HEK293T (cell line): ENCODE measurements around the gene ZNF627.

ENCODE experiments used
- BHLHE40 ChIP-seq: fragments of 450-650 bp; IDR thresholded peaks from 2 replicates; pipeline ENCODE4 v1.6.1; 2016; ENCODE audit warnings: mild to moderate bottlenecking, moderate library complexity, borderline replicate concordance
- CTBP1 ChIP-seq: fragments of 450-650 bp; IDR thresholded peaks from 2 replicates; pipeline ENCODE4 v1.6.1; 2016; ENCODE audit warnings: borderline replicate concordance
- FOXK2 ChIP-seq: fragments of 450-650 bp; IDR thresholded peaks from 2 replicates; pipeline ENCODE4 v1.6.1; 2016; ENCODE audit warnings: mild to moderate bottlenecking
- FOXM1 ChIP-seq: fragments of 450-650 bp; IDR thresholded peaks from 2 replicates; pipeline ENCODE4 v1.6.1; 2017; ENCODE audit warnings: mild to moderate bottlenecking, borderline replicate concordance
- HDGF ChIP-seq: fragments of 450-650 bp; IDR thresholded peaks from 2 replicates; pipeline ENCODE4 v1.6.1; 2017; ENCODE audit warnings: antibody characterized with exemption, borderline replicate concordance
- LEF1 ChIP-seq: fragments of 450-650 bp; IDR thresholded peaks from 2 replicates; pipeline ENCODE4 v1.6.1; 2017; ENCODE audit warnings: mild to moderate bottlenecking, borderline replicate concordance
- NFRKB ChIP-seq: fragments of 450-650 bp; IDR thresholded peaks from 2 replicates; pipeline ENCODE4 v1.6.1; 2016; ENCODE audit warnings: mild to moderate bottlenecking, moderate library complexity
- SP1 ChIP-seq: fragments of 450-650 bp; IDR thresholded peaks from 2 replicates; pipeline ENCODE4 v1.6.1; 2017
- TARDBP ChIP-seq: fragments of 450-650 bp; IDR thresholded peaks from 2 replicates; pipeline ENCODE4 v1.6.1; 2016
- ZNF384 ChIP-seq: fragments of 450-650 bp; IDR thresholded peaks from 2 replicates; pipeline ENCODE4 v1.6.1; 2016

DNA sequence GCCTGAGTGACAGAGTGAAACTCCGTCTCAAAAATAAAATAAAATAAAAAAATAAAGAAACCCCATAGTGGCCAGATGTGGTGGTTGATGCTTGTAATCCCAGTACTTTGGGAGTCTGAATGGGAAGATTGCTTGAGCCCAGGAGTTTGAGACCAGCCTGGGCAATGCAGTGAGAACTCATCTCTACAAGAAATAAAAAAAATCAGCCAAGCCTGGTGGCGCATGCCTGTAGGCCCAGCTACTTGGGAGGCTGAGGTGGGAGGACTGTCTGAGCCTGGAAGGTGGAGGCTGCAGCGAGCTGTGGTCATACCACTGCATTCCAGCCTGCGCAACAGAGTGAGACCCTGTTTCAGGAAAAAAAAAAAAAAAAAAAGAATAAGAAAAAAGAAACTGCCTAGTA, 53.8 kb downstream of the ZNF627 start:
- no peak for TF ChIP-seq SP1
- no peak for TF ChIP-seq LEF1
- no peak for TF ChIP-seq FOXM1
- no peak for TF ChIP-seq TARDBP
- no peak for TF ChIP-seq ZNF384
- TF ChIP-seq HDGF: no peak
- TF ChIP-seq CTBP1: no peak
- no peak for TF ChIP-seq BHLHE40
- TF ChIP-seq FOXK2: no peak
- no peak for TF ChIP-seq NFRKB
